HG02885 (cell line): ENCODE data around the gene ALKBH2.

Source experiments
- ATAC-seq: cut with Tn5 transposase; IDR thresholded peaks from one replicate; pipeline ENCODE4 v1.9.1; 2021; ENCODE audit warnings: mild to moderate bottlenecking; ENCODE audit not compliant: unreplicated experiment, poor library complexity

ALKBH2 gene

DNA sequence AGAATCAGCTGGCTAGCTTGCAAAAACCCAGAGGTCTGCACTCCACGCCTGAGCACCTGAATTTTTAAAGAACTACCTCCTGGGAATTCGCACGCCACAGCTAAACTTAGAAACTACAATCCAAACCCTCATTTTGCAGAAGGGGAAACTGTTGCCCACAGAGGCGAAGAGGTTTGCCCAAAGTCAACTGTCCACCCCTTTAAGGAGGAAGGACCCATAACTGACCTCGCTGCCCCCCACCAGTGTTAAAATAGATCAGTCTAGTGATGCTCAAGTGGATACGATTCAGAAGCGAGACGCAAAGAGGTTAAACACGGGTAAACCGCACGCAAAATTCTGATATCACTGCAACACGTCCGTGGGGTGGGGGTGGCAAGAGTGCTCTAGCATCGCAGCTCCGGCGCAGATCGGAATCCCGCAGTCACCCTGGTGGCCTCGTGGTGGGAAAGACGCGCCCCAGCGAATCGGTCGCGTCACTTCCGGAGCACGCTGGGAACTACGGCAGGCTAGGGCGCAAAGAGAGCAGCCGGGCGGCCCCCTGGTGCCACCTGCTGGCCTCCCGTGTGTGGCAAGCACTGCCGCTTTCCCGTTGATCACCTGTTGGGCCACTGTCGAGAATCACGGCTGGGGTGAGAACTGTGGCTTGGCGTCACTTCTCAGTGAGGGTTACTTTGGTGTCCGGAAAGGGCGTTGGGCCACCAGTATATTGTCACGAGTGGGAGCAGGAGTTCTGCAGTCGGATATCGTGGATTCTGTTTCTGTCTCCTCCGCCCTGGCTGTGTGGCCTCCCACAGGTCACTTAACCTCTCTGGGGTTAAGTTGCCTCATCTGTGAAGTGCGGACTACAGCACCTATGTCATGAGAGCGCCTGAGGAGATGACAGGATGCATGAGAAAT, at the start of gene ALKBH2:
Gene ALKBH2 (minus strand): TSS at position 451 of the 897 bp plus-strand sequence. CDS start 686 bp downstream, outside the sequence.
- peak; percentile 70 for ATAC-seq

DNA sequence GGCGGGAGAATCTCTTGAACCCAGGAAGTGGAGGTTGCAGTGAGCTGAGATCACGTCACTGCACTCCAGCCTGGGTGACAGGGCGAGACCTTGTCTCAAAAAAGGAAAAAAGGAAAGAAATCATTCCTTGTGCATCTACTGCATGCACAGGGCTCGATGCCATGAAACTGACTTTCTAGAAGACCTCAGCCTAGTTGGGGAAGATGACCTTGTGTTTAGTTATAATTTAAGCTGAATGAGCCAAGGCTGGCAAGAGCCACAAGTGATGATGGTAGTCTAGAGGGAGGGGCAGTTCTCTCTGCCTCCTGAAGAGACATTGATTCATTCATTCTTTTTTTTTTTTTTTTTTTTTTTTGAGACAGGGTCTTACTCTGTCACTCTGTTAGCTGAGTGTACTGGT, 47.3 kb upstream of the ALKBH2 start:
- no peak for ATAC-seq

DNA sequence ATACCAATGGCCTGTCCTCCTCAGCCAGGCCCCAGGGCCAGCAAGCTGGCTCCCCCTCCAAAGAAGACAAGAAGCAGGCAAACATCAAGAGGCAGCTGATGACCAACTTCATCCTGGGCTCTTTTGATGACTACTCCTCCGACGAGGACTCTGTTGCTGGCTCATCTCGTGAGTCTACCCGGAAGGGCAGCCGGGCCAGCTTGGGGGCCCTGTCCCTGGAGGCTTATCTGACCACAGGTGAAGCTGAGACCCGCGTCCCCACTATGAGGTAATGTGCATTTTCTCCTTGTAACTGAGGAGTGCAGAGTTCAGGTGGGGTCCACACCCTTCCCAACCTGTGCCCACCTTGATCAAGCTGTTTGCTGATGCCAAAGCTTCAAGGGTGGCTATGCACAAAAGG, 46.5 kb upstream of the ALKBH2 start:
- no peak for ATAC-seq

- ATAC-seq = no peak
These were observed 46.1 kb upstream of the ALKBH2 start for GRCh38 chr12:109139360-109139759.

GRCh38 chr12:109137055-109137454, 43.8 kb upstream of the ALKBH2 start:
- ATAC-seq = no peak

DNA sequence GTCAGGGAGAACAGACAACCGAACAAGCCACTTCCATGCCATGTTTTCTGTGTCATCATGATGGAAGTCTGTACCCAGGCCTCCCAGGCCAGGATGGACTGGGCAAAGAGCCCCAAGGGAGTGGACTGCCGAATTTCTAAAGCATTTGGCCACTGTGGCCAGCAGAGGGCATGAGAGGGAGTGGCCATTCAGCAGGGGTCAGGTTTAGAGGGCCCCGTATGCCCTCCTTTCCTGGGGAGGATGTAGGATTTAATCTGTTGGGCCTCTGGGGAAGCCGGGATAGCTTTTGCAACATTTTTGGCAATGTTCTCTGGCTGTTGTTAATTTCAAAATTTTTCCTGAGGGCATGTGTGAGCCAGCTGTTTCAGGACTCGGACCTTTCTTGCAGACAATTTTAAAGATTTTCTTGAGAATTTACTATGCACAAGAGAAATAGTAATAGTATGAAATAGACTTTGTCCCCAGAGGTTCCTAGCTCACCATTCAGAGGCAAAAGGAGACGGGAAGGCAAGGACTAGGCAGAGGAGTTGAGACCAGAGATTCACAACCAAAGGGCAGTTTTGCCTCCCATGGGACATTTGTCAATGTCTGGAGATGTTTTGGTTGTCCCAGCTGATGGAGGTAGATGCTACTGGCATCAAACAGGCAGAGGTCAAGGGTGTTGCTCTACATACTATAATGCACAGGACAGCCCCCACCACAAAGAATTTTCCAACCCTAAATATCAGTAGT, 41.1 kb upstream of the ALKBH2 start:
- ATAC-seq = no peak

GRCh38 chr12:109131154-109132050, 38.1 kb upstream of the ALKBH2 start:
- no peak for ATAC-seq

GRCh38 chr12:109130297-109131153, 37.3 kb upstream of the ALKBH2 start:
- ATAC-seq = no peak

- ATAC-seq = no peak
These were observed 34.4 kb upstream of the ALKBH2 start for GRCh38 chr12:109127533-109128242.

DNA sequence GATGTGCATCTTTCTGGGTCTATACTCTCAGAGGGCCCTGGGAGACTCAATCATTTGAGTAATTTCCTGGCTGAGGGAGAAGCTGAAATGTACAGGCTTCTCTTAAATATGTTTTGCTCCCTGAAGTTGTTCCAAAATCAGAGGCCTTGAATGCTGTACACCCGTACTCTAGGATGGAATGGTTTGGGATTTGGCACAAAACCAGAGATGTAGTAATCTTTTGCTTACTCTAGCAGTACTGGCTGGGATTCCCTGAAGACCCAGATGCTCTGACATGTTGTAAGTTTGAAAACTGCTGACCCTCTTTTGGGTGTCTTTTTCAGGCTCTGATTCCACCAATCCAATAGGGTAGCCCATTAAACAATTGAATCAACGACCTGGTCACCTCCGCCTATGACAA, 33.5 kb upstream of the ALKBH2 start:
- no peak for ATAC-seq

- no peak for ATAC-seq
These were observed 32.5 kb upstream of the ALKBH2 start for GRCh38 chr12:109125791-109126190.

GRCh38 chr12:109124878-109125648, 31.8 kb upstream of the ALKBH2 start:
- ATAC-seq = no peak

DNA sequence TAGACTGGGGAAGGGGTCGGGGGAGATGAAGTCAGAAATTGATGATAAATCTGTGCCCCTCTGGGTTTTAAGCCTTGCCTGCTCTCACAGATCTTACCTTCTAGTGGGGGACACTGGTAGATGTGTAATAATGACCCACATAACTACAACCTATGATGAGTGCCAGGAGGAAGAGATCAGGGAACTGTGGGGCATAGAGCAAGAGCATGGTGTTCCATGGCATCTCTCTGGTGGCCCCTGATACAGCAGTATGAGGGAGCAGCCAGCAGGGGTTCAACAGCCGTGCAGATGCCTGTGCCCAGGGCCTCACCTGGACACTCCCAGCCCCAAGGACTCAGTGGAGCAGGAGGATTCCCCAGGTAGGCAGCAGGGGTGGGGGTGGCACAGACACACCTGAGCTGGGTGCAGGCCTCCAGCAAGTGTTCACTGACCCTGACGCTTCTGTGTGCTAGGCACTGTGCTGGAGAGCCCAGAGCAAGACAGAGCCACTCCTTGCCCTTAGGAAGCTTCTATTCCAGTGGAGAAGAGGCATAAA, 28.1 kb upstream of the ALKBH2 start:
- ATAC-seq = no peak

DNA sequence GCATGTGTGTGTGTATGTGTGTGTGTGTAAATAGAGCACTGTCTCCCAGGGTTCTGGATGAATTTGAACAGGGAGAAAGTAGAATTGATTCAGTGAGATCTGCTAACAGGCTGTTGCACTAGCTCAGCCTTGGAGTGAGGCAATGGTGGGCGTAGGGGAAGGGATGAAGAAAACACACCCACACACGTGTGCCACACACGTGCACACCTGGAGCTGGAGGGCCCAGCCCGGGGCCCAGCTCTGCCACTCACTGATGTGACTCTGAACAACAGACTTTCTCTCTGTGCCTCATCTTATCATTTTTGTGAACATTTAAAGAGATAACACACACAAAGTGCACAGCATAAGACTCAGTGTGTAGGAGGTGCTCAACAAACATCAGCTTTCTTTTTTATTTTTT, 27.3 kb upstream of the ALKBH2 start:
- no peak for ATAC-seq

DNA sequence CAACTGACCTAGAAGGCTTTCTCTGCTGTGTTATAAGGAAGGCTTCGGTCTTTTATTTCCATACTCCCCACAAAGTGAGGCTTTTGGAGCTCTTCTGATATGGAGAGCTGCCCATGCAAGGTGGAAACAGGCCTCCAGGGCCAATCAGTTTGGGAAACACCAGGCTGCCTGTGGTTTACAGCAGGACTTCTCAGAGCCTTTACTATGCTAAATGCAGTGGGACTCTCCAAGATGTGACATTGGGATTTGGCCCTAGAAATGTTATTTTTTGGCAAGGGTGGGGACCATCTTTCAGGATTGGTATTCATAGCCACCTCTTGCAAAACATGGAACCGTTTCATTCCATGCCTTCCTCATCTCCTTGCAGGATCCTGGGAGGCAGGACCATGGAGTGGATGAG, 26.8 kb upstream of the ALKBH2 start:
- ATAC-seq = no peak

DNA sequence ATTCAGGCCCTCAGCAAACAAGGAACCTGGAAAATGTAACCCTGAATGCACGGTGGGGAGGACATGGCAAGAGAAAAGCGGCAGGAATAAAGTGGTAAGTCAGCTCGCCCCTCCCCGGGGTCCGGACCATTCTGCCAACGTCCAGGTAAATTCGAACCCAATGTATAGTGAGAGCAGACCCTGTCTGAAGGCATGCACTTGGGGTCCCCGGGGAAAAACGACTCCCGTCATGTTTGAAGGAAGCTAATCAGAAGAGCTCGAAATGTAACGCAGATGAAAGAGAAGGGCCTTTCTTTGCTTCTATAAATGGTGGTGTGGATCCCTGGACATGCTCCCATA, 23.3 kb upstream of the ALKBH2 start:
- ATAC-seq = no peak

DNA sequence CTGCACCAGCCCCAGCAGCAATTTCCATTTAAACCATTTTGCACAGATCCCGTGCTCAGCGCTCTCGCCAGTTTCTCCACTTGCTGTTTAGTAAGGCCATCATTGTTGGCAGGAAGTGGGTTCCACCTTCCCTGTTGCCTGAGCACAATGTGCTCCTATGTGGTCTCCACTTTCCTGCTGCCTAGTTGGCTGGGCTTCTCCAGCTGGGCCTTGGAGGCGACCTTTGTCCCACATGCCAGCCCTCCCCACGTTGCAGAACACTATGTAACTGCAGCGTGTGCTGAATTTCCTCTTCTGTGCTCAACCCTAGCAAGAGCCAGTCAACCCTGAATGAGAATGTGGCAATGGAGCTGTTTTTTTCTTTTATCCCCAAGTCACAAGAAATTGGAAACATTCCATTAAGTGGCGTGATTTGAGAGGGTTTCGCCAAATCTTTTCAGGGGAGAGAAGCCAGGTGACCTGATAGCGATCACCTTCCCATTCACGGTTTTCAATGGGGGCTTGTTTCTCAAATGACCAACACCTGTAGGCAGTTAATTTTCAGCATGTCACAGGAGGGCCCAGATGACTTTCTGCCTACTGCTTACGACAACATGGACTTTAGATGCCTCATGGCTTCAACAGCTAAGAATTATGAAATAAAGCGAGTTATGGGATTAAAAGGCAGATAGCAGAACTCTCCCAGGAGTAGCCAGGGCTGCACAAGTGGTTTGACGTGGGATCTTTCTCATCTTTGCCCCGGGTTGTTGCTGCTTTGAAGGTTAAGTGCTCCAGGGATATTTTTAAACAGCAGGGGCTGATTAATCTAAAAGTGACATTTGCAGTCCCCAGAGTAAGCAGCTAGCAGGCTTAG, 22.7 kb upstream of the ALKBH2 start, which contains the start of gene ACACB:
Gene ACACB (plus strand): TSS at position 830 of the 853 bp plus-strand sequence. CDS start 22,819 bp downstream, outside the sequence.
- no peak for ATAC-seq
